Activated CD8-positive, alpha-beta T cell treated with anti-CD3 and anti-CD28 coated beads for 36 hours (primary cell): ENCODE data around the gene TFIP11. TPM values are rescaled to one million over a fixed set of nuclear protein-coding genes. Genes with fewer than 3 reads are reported as not detected.

ENCODE experiments used
- ATAC-seq: fragments of 200-7000 bp; cut with Tn5 transposase; one replicate; pipeline ENCODE4 v1.10.0; 2021; ENCODE audit warnings: mild to moderate bottlenecking, moderate library complexity
- CTCF ChIA-PET: fragments of 350-600 bp; sonication (Branson Sonifier 250); formaldehyde crosslinking; loops from one replicate; lab custom pipeline; 2021; ENCODE audit warnings: antibody characterized with exemption; lab: Charles Lee
- POLR2A ChIA-PET: fragments of 350-600 bp; sonication (Branson Sonifier 250); formaldehyde crosslinking; loops from one replicate; lab custom pipeline; 2021; ENCODE audit warnings: antibody characterized with exemption; lab: Charles Lee
- DNase-seq: peaks from one replicate; pipeline ENCODE4 v3.0.0-alpha.2; 2020
- H3K27ac Mint-ChIP-seq: one replicate; pipeline ENCODE4 v1.8.0; 2021; ENCODE audit warnings: mild to moderate bottlenecking, mixed read lengths
- H3K27me3 Mint-ChIP-seq: one replicate; pipeline ENCODE4 v1.8.0; 2021; ENCODE audit warnings: mixed read lengths
- H3K36me3 Mint-ChIP-seq: one replicate; pipeline ENCODE4 v1.8.0; 2021; ENCODE audit warnings: low read depth, mixed read lengths
- H3K4me1 Mint-ChIP-seq: one replicate; pipeline ENCODE4 v1.8.0; 2021; ENCODE audit warnings: low read depth, mixed read lengths
- H3K4me3 Mint-ChIP-seq: one replicate; pipeline ENCODE4 v1.8.0; 2021; ENCODE audit warnings: mild to moderate bottlenecking, moderate library complexity, mixed read lengths
- H3K9me3 Mint-ChIP-seq: one replicate; pipeline ENCODE4 v1.8.0; 2021; ENCODE audit warnings: mixed read lengths
- CTCF ChIP-seq: fragments of 200-600 bp; IDR thresholded peaks from one replicate; pipeline ENCODE4 v1.8.0; 2022; ENCODE audit warnings: antibody characterized with exemption, mild to moderate bottlenecking
- intact Hi-C: fragments of 100-400 bp; cut with micrococcal nuclease; formaldehyde crosslinking; loops from one replicate; pipeline ENCODE4 v1.10.0; 2022
- total RNA-seq, 2 experiments: library from RNA; stranded (reverse); gene quantifications; one replicate each; pipeline ENCODE4 v1.2.3, GENCODE V29; 2021

The TFIP11 gene
- total RNA-seq, 2 experiments from 2014 or later, result 37.4 to 37.8 TPM

- peaks cover 25% of the 10 kb centered on the region for H3K36me3 Mint-ChIP-seq
Observed at GRCh38 chr22:26462641-26463040, 49.6 kb downstream of the TFIP11 start.

DNA sequence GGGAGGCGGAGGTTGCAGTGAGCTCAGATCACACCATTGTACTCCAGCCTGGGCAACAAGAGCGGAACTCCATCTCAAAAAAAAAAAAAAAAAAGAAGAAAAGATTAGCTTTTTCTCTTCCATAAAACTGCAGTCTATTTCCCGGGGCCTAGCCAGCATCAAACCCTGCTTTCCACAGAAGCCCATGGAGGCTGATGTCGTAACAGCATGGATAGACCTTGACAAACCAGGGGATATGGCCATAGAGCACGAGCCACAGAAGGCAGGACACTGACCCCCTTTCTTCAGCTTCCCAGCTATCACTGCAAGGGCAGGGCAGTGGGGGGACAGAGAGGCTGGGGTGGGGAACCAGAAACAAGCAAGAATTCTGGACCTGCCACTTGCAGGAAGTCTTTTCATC, 50.2 kb downstream of the TFIP11 start:
- intact Hi-C loops, result loop anchor here (5.0 kb wide), 1 partner anchor 65 kb away; no protein-coding TSS in a partner anchor
- Mint-ChIP-seq H3K4me3 (no peak overlapping the region), H3K36me3 (peaks cover 29% of the 10 kb centered on the region), H3K9me3 (no peaks in the 10 kb centered on the region), H3K4me1 (no peaks in the 10 kb centered on the region), H3K27me3 (no peaks in the 10 kb centered on the region), H3K27ac (no peak overlapping the region)
- TF ChIP-seq CTCF, result no peak
- POLR2A ChIA-PET, result interaction anchor here (1.3 kb wide), 1 partner anchor 32 kb away, joined by 5 read pairs; no protein-coding TSS in a partner anchor
- DNase-seq, result no peak
- no peak for ATAC-seq
- CTCF ChIA-PET, result interaction anchor here (0.8 to 6.2 kb wide), 17 partner anchors 8 to 235 kb away, joined by 3 to 71 read pairs (median 5); partner anchors contain the start of genes HPS4 and SRRD

More at GRCh38 chr22:26462641-26463040, 49.6 kb downstream of the TFIP11 start:
- CTCF ChIA-PET, result interaction anchor here (1.0 to 6.2 kb wide), 8 partner anchors 8 to 133 kb away, joined by 3 to 71 read pairs (median 6); partner anchors contain the start of genes HPS4 and SRRD
- no peak for TF ChIP-seq CTCF
- POLR2A ChIA-PET, result no interaction called here
- DNase-seq (no peak), ATAC-seq (no peak)
- Mint-ChIP-seq H3K4me3 (no peak overlapping the region), H3K4me1 (no peaks in the 10 kb centered on the region), H3K9me3 (no peaks in the 10 kb centered on the region), H3K27ac (no peak overlapping the region), H3K27me3 (no peaks in the 10 kb centered on the region)
- intact Hi-C loops, result loop anchor here (5.0 kb wide), 1 partner anchor 65 kb away; no protein-coding TSS in a partner anchor

DNA sequence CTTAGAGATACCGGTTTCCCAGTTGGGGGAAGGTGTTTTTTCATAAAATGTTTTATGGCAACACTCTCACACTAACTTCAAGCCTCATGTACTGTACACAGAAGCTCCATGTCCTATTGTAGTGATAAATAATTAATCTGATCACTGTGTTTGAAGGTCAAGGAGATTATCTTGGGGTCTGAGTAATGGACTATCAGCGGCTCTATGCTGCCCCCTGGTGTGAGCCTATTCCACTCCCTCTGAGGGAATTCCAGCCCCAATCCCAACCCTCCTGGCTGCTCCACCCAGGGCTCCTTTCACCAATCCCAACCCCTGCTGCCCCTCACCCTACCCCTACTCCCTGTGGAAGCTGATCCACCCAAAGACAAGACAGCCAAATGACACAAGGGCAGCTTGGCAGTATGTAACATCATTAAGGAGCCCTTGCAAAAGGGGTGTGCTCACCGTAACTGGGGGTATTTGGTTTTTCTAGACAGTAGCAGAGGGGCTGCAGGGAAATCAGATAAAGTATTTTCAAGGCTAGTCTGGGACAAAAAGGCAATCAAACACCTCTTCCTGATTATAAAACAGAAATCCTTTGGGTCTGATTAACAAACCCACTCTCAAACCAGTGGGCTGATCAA, 51.0 kb downstream of the TFIP11 start:
- H3K4me3 Mint-ChIP-seq, result no peak overlapping the region
- H3K36me3 Mint-ChIP-seq, result peaks cover 27% of the 10 kb centered on the region
- H3K27ac Mint-ChIP-seq, result no peak overlapping the region
- no peaks in the 10 kb centered on the region for H3K4me1 Mint-ChIP-seq
- ChIA-PET CTCF (interaction anchor here (0.8 to 6.2 kb wide), 25 partner anchors 8 to 235 kb away, joined by 3 to 71 read pairs (median 4); partner anchors contain the start of genes HPS4 and SRRD), POLR2A (interaction anchor here (0.7 to 1.6 kb wide), 5 partner anchors 10 to 96 kb away, joined by 3 to 5 read pairs (median 4); no protein-coding TSS in a partner anchor)
- DNase-seq, result peak; percentile 56
- intact Hi-C loops, result loop anchor here (5.0 kb wide), 1 partner anchor 64 kb away; no protein-coding TSS in a partner anchor
- H3K27me3 Mint-ChIP-seq, result no peaks in the 10 kb centered on the region
- ATAC-seq, result peak; percentile 27
- TF ChIP-seq CTCF, result peak; percentile 80
- H3K9me3 Mint-ChIP-seq, result no peaks in the 10 kb centered on the region

- Mint-ChIP-seq H3K4me1 (no peaks in the 10 kb centered on the region), H3K27ac (no peak overlapping the region), H3K36me3 (peaks cover 28% of the 10 kb centered on the region), H3K9me3 (no peaks in the 10 kb centered on the region), H3K27me3 (no peaks in the 10 kb centered on the region), H3K4me3 (no peak overlapping the region)
- ATAC-seq (no peak), DNase-seq (no peak)
- no peak for TF ChIP-seq CTCF
- ChIA-PET POLR2A (interaction anchor here (1.1 to 1.6 kb wide), 2 partner anchors 9 to 93 kb away, joined by 3 to 4 read pairs; no protein-coding TSS in a partner anchor), CTCF (interaction anchor here (0.8 to 6.2 kb wide), 16 partner anchors 8 to 95 kb away, joined by 3 to 71 read pairs (median 4); partner anchors contain the start of genes HPS4 and SRRD)
- intact Hi-C loops, result loop anchor here (5.0 kb wide), 1 partner anchor 63 kb away; no protein-coding TSS in a partner anchor
Observed at GRCh38 chr22:26460202-26460601, 52.1 kb downstream of the TFIP11 start.
